GM12874 (cell line): Measurements from ENCODE around the gene RBM17.
A peak's percentile ranks its signal among the peaks of the same experiment; 100 is the strongest.

Experiments
- TF ChIP-seq, protein P1 (sequence below): IDR thresholded peaks from 2 replicates; pipeline ENCODE4 v1.5.1; 2011; ENCODE audit warnings: low read depth, mild to moderate bottlenecking, control low read depth, low read length, moderate library complexity; ENCODE audit not compliant: insufficient read depth

The RBM17 gene, protein sequence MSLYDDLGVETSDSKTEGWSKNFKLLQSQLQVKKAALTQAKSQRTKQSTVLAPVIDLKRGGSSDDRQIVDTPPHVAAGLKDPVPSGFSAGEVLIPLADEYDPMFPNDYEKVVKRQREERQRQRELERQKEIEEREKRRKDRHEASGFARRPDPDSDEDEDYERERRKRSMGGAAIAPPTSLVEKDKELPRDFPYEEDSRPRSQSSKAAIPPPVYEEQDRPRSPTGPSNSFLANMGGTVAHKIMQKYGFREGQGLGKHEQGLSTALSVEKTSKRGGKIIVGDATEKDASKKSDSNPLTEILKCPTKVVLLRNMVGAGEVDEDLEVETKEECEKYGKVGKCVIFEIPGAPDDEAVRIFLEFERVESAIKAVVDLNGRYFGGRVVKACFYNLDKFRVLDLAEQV

GRCh38 chr10:6088721-6089333, at the start of gene RBM17:
RBM17 (plus strand) TSS chr10:6089034; CDS start chr10:6097066, 8,032 bp downstream.
- TF ChIP-seq, protein P1, sequence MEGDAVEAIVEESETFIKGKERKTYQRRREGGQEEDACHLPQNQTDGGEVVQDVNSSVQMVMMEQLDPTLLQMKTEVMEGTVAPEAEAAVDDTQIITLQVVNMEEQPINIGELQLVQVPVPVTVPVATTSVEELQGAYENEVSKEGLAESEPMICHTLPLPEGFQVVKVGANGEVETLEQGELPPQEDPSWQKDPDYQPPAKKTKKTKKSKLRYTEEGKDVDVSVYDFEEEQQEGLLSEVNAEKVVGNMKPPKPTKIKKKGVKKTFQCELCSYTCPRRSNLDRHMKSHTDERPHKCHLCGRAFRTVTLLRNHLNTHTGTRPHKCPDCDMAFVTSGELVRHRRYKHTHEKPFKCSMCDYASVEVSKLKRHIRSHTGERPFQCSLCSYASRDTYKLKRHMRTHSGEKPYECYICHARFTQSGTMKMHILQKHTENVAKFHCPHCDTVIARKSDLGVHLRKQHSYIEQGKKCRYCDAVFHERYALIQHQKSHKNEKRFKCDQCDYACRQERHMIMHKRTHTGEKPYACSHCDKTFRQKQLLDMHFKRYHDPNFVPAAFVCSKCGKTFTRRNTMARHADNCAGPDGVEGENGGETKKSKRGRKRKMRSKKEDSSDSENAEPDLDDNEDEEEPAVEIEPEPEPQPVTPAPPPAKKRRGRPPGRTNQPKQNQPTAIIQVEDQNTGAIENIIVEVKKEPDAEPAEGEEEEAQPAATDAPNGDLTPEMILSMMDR: peak; percentile 100

DNA sequence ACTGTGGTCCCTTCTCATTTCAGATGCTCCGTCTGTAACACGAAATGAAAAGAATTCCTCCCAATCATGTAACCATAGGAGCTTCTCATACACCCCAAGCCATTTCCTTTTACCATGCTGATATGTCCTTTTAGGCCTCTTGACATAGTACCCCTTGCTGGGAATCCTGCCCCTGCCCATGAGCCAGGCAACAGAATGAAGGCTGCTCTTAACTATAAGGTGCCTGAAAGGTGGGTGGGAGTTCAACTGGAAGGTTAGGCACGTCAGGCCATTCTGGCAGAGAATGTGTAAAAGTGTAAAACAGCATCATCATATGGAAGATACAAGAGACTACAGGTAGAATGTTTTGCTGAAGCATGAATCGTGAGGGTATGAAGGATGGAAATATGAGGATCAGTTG, 49.1 kb upstream of the RBM17 start:
- TF ChIP-seq, protein P1: no peak

- TF ChIP-seq, protein P1: no peak
These were observed 48.6 kb upstream of the RBM17 start for GRCh38 chr10:6040205-6040604.

DNA sequence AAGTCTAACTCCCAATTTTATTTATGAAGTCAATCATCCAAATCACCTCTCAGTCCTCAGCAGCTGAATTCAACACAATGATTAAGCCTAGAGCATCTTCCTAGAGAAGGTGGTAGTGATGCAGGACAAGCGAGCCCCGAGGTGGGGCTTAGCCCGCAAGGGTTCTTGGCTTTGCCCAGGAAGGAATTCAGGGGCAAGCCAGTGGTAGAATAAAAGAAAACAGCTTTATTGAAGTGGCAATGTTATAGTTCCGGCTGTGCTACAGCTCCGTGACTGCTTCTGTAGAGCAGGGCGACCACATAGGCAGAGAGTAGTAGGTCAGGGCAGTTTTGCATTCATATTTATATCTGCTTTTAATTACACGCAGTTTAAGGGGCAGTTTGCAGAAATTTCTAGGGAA, 44.8 kb upstream of the RBM17 start:
- TF ChIP-seq, protein P1: no peak

GRCh38 chr10:6044751-6045313, 44.0 kb upstream of the RBM17 start:
- TF ChIP-seq, protein P1: no peak

DNA sequence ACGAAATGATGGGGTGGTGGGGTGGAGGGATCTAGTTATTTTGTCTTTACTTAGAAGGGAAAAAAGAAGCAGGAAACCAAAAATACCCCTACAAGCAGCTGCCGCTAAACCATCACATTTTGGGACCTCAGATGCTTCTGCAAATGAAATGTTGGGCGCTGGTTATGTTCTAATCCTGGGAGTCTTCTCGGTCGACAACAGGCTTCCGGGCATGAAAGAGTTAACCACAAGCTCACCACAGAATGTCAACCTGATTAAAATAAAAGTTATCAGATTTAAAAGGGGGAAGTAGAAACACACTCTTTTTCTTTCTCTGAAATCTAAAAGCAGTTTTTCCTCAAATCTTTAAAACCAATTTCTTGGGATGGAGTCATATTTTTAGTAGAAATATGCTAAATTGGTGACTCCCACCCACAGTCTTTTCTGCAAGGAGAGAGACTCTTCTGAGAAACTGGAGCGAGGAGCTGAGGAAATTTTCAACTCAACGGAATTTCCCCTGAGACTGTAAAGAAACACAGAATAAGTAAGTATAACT, 43.5 kb upstream of the RBM17 start:
- TF ChIP-seq, protein P1: no peak

GRCh38 chr10:6045878-6046772, 42.7 kb upstream of the RBM17 start:
- TF ChIP-seq, protein P1: no peak
